H1 (cell line): ENCODE data around the gene GUCA2B. TPM values are rescaled to one million over a fixed set of nuclear protein-coding genes. Genes with fewer than 3 reads are reported as not detected.

Source experiments
- CTCF ChIA-PET: fragments of 300-600 bp; sonication (Branson Sonifier 250); formaldehyde crosslinking; loops from one replicate; lab custom pipeline; 2021; ENCODE audit not compliant: partially characterized antibody; lab: Charles Lee
- POLR2A ChIA-PET: fragments of 300-600 bp; sonication (Branson Sonifier 250); formaldehyde crosslinking; loops from one replicate; lab custom pipeline; 2021; ENCODE audit warnings: inconsistent platforms; ENCODE audit not compliant: partially characterized antibody; lab: Charles Lee
- DNase-seq, 2 experiments: peaks; one replicate each; pipeline versions ENCODE4 v3.0.0 to v3.0.0-alpha.2; 2010 to 2022; ENCODE audit warnings: low spot score in 2 of 2, low read depth in 1 of 2, mixed read lengths in 1 of 2
- FAIRE-seq: peaks from 2 replicates; lab custom pipeline; 2011; peaks lifted over from hg19 to GRCh38; lab: Jason Lieb, UNC
- H2AFZ ChIP-seq: 2 replicates; pipeline ENCODE4 v1.8.1; 2012; ENCODE audit warnings: low read length, inconsistent platforms
- H2AK5ac ChIP-seq: 2 replicates; pipeline ENCODE4 v1.6.1; 2013; ENCODE audit warnings: low read depth, low read length
- H2BK120ac ChIP-seq: replicated peaks from 2 replicates; pipeline ENCODE3; 2013; ENCODE audit warnings: low read depth, low read length, inconsistent platforms
- H2BK12ac ChIP-seq: 2 replicates; pipeline ENCODE4 v1.6.1; 2013; ENCODE audit warnings: low read depth, low read length
- H2BK15ac ChIP-seq: 2 replicates; pipeline ENCODE4 v1.6.1; 2013; ENCODE audit warnings: low read length
- H2BK20ac ChIP-seq: 2 replicates; pipeline ENCODE4 v1.6.1; 2013; ENCODE audit warnings: low read length
- H2BK5ac ChIP-seq: 2 replicates; pipeline ENCODE4 v1.6.1; 2013; ENCODE audit warnings: low read depth, low read length
- H3K14ac ChIP-seq: 2 replicates; pipeline ENCODE4 v1.6.1; 2013; ENCODE audit warnings: inconsistent platforms; ENCODE audit not compliant: insufficient read length
- H3K18ac ChIP-seq: 2 replicates; pipeline ENCODE4 v1.6.1; 2013; ENCODE audit warnings: low read length; ENCODE audit errors: extremely low read depth
- H3K23ac ChIP-seq: 2 replicates; pipeline ENCODE4 v1.6.1; 2013; ENCODE audit warnings: inconsistent platforms; ENCODE audit not compliant: insufficient read length
- H3K23me2 ChIP-seq: 2 replicates; pipeline ENCODE4 v1.6.1; 2013; ENCODE audit warnings: low read depth, low read length
- H3K27ac ChIP-seq: 2 replicates; pipeline ENCODE4 v1.6.1; 2011; ENCODE audit warnings: low read depth, low read length, inconsistent platforms
- H3K27me3 ChIP-seq, 4 experiments: replicated peaks in 1 of 4; 1 replicate in 1 of 4; 2 replicates in 3 of 4; pipeline versions ENCODE4 v1.6.1 to v1.8.1; 2011 to 2013; ENCODE audit warnings: low read length in 3 of 4, mild to moderate bottlenecking in 3 of 4, inconsistent platforms in 2 of 4, mixed read lengths in 2 of 4, moderate library complexity in 1 of 4; ENCODE audit not compliant: control insufficient read depth in 3 of 4, insufficient read depth in 3 of 4; ENCODE audit errors: extremely low read depth in 1 of 4
- H3K36me3 ChIP-seq, 4 experiments: 2 replicates each; pipeline versions ENCODE4 v1.6.1 to v1.8.1; 2011 to 2013; ENCODE audit warnings: mild to moderate bottlenecking in 4 of 4, low read length in 3 of 4, moderate library complexity in 2 of 4, control low read depth in 1 of 4, inconsistent platforms in 1 of 4; ENCODE audit not compliant: insufficient read depth in 4 of 4, control insufficient read depth in 2 of 4
- H3K4ac ChIP-seq: replicated peaks from 2 replicates; pipeline ENCODE3; 2013; ENCODE audit warnings: low read length, low read depth, mixed read lengths, inconsistent platforms; ENCODE audit not compliant: insufficient read length
- H3K4me1 ChIP-seq, 4 experiments: replicated peaks in 1 of 4; 1 replicate in 1 of 4; 2 replicates in 3 of 4; pipeline versions ENCODE4 v1.6.1 to v1.8.1; 2011 to 2013; ENCODE audit warnings: low read length in 3 of 4, inconsistent platforms in 2 of 4, mixed read lengths in 1 of 4; ENCODE audit not compliant: insufficient read depth in 4 of 4, control insufficient read depth in 3 of 4
- H3K4me2 ChIP-seq, 2 experiments: 2 replicates each; pipeline versions ENCODE4 v1.6.1 to v1.8.1; 2011 to 2013; ENCODE audit warnings: low read depth in 2 of 2, low read length in 2 of 2, control low read depth in 1 of 2, inconsistent platforms in 1 of 2, mild to moderate bottlenecking in 1 of 2; ENCODE audit not compliant: insufficient read depth in 1 of 2
- H3K4me3 ChIP-seq, 4 experiments: fragments of 200-600, 300-600 bp in 1 of 4; sonication (generic), shearing (Covaris generic), sonication (Bioruptor Twin) in 1 of 4; 2 replicates each; pipeline versions ENCODE4 v1.5.1 to v1.8.1; 2011 to 2016; ENCODE audit warnings: low read length in 4 of 4, low read depth in 3 of 4, control low read depth in 2 of 4, inconsistent platforms in 2 of 4, mild to moderate bottlenecking in 2 of 4, mixed read lengths in 1 of 4, moderate library complexity in 1 of 4; ENCODE audit not compliant: insufficient read depth in 2 of 4; ENCODE audit errors: extremely low read depth in 1 of 4
- H3K56ac ChIP-seq: replicated peaks from 2 replicates; pipeline ENCODE3; 2013; ENCODE audit warnings: low read depth, mild to moderate bottlenecking, mixed read lengths, low read length, inconsistent platforms; ENCODE audit not compliant: insufficient read length
- H3K79me1 ChIP-seq: 2 replicates; pipeline ENCODE4 v1.6.1; 2013; ENCODE audit warnings: low read depth, low read length, control low read depth
- H3K79me2 ChIP-seq, 2 experiments: 2 replicates each; pipeline versions ENCODE4 v1.6.1 to v1.8.1; 2012 to 2013; ENCODE audit warnings: low read length in 2 of 2, mild to moderate bottlenecking in 2 of 2, inconsistent platforms in 1 of 2; ENCODE audit not compliant: insufficient read depth in 2 of 2, control insufficient read depth in 1 of 2
- H3K9ac ChIP-seq, 4 experiments: replicated peaks in 1 of 4; 1 replicate in 1 of 4; 2 replicates in 3 of 4; pipeline versions ENCODE4 v1.6.1 to v1.8.1; 2011 to 2013; ENCODE audit warnings: low read depth in 3 of 4, low read length in 3 of 4, control low read depth in 2 of 4, mild to moderate bottlenecking in 2 of 4, moderate library complexity in 2 of 4, inconsistent platforms in 1 of 4; ENCODE audit errors: extremely low read depth in 1 of 4
- H3K9me3 ChIP-seq, 2 experiments: 2 replicates each; pipeline versions ENCODE4 v1.6.1 to v1.8.1; 2012 to 2013; ENCODE audit warnings: mild to moderate bottlenecking in 2 of 2, moderate library complexity in 2 of 2, control low read depth in 1 of 2, inconsistent platforms in 1 of 2, low read depth in 1 of 2, low read length in 1 of 2, mixed read lengths in 1 of 2; ENCODE audit not compliant: insufficient read depth in 2 of 2
- H4K20me1 ChIP-seq, 2 experiments: replicated peaks in 1 of 2; 2 replicates each; pipeline versions ENCODE3 to v1.8.1; 2011 to 2013; ENCODE audit warnings: inconsistent platforms in 2 of 2, low read length in 2 of 2, mild to moderate bottlenecking in 1 of 2; ENCODE audit not compliant: insufficient read depth in 2 of 2, control insufficient read depth in 1 of 2
- H4K5ac ChIP-seq: 2 replicates; pipeline ENCODE4 v1.6.1; 2013; ENCODE audit warnings: low read length, low read depth, mixed read lengths, inconsistent platforms; ENCODE audit not compliant: insufficient read length
- H4K8ac ChIP-seq: 2 replicates; pipeline ENCODE4 v1.8.0; 2013; ENCODE audit warnings: mild to moderate bottlenecking, moderate library complexity, low read length, inconsistent platforms; ENCODE audit not compliant: insufficient read depth; ENCODE audit errors: extremely low read depth
- H4K91ac ChIP-seq: replicated peaks from 2 replicates; pipeline ENCODE3; 2013; ENCODE audit warnings: low read length, mixed read lengths, inconsistent platforms; ENCODE audit not compliant: insufficient read length
- CEBPB ChIP-seq: IDR thresholded peaks from 2 replicates; pipeline ENCODE4 v1.6.1; 2012; ENCODE audit warnings: low read depth, low read length
- EGR1 ChIP-seq: IDR thresholded peaks from 2 replicates; pipeline ENCODE4 v1.6.1; 2011; ENCODE audit warnings: low read depth, low read length, borderline replicate concordance
- SP1 ChIP-seq: IDR thresholded peaks from 2 replicates; pipeline ENCODE4 v1.6.1; 2011; ENCODE audit warnings: low read depth, low read length
- WGBS, 2 experiments: shearing (Covaris generic) in 1 of 2; methylation state at CpG; one replicate each; pipeline versions ENCODE4 v1.1.6 to v1.1.7; 2013 to 2015; ENCODE audit warnings: low lambda C conversion rate in 2 of 2, mixed read lengths in 2 of 2, inconsistent platforms in 1 of 2, low coverage in 1 of 2, missing lambda C conversion rate in 1 of 2; ENCODE audit not compliant: insufficient replicate concordance in 2 of 2, insufficient coverage in 1 of 2, insufficient read length in 1 of 2; ENCODE audit errors: extremely low coverage in 1 of 2, missing lambda C conversion rate in 1 of 2; 5-methylcytosine and 5-hydroxymethylcytosine counted together
- polyA plus RNA-seq, 7 experiments: library from polyadenylated mRNA; depleted of rRNA in 3 of 7; stranded (reverse) in 5 of 7; unstranded in 2 of 7; fragments of >200 nt in 5 of 7; fragments of 200-250 nt in 2 of 7; gene quantifications; 1 replicate in 5 of 7; 2 replicates in 1 of 7; 4 replicates in 1 of 7; pipeline versions ENCODE4 v1.2.1 to v1.2.3, GENCODE V29; 2011 to 2013; ENCODE audit warnings: missing spikeins in 2 of 7, mixed read lengths in 2 of 7
- total RNA-seq: library from RNA; stranded (reverse); fragmentation: NEBNext Ultra II Directional; extraction: Animal tissue kit (Norgen Biotek cat#: 25700); gene quantifications from 2 replicates; pipeline ENCODE4 v1.2.1, GENCODE V29; 2021

GUCA2B gene
- total and polyA plus RNA-seq, 2 of the 8 experiments (the other 6 are each of a cell fraction or from before 2014, with no cell fraction given) = not detected

DNA sequence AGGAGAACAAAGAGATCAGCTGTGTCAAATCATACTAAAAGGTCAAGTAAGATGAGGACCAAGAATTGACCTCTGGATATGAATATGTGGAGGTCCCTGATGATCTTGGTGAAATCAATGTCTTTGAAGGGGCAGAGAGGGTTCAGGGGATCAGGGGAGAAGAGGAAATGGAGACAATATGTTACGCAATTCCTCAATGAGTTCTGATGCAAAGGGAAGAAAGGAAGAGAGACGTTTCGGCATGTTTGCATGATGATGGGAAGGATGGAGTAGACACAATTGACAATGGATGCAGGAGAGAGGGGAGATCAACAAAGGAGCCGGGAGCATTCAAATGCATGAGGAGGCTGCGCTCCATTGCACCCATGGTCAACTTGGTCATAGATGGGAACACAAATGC lies 36.0 kb upstream of the GUCA2B start:
- Histone ChIP-seq H2BK20ac (no peak overlapping the region; the same call in 1 of the 2 replicates), H3K79me2 (no peaks in the 10 kb centered on the region), H4K5ac (no peak overlapping the region), H3K56ac (no peak overlapping the region), H3K9me3 (no peaks in the 10 kb centered on the region), H3K4me3 (no peak overlapping the region), H3K23me2 (no peaks in the 10 kb centered on the region; the same call in 1 of the 2 replicates), H2AK5ac (no peak overlapping the region), H4K20me1 (no peaks in the 10 kb centered on the region), H3K9ac (no peak overlapping the region), H2BK15ac (no peak overlapping the region), H4K8ac (no peak overlapping the region), H3K18ac (no peak overlapping the region), H2AFZ (0 out of 2 replicates have a peak overlapping the region, but pooled peaks have one; percentile 16), H3K14ac (no peak overlapping the region), H2BK120ac (no peak overlapping the region), H3K79me1 (no peaks in the 10 kb centered on the region), H3K27ac (no peak overlapping the region), H2BK5ac (no peak overlapping the region), H2BK12ac (no peak overlapping the region), H3K4me1 (peaks cover 0 to 3% (median 2%) of the 10 kb centered on the region in 4 experiments; a peak in 2 of 7 replicates), H3K27me3 (no peaks in the 10 kb centered on the region), H3K36me3 (no peaks in the 10 kb centered on the region), H3K4ac (no peak overlapping the region), H3K23ac (no peak overlapping the region), H4K91ac (no peak overlapping the region), H3K4me2 (no peak overlapping the region)
- ChIA-PET CTCF (no interaction called here), POLR2A (no interaction called here)
- WGBS, 2 experiments = 81% methylated on average over 5 of the region's 5 CpGs; no CpG with 5 or more reads in 1 of the 2 experiments
- no peak for DNase-seq
- TF ChIP-seq EGR1 (no peak), CEBPB (peak; percentile 87), SP1 (no peak)
- no peak for FAIRE-seq
